NT2/D1 (cell line): ENCODE measurements around the gene ZNF689.

Experiments
- YY1 ChIP-seq: IDR thresholded peaks from 2 replicates; pipeline ENCODE4 v1.6.1; 2011; ENCODE audit not compliant: insufficient read length, insufficient read depth
- ZNF274 ChIP-seq: IDR thresholded peaks from 2 replicates; pipeline ENCODE4 v1.6.1; 2011; ENCODE audit warnings: mild to moderate bottlenecking, low read depth, low read length

DNA sequence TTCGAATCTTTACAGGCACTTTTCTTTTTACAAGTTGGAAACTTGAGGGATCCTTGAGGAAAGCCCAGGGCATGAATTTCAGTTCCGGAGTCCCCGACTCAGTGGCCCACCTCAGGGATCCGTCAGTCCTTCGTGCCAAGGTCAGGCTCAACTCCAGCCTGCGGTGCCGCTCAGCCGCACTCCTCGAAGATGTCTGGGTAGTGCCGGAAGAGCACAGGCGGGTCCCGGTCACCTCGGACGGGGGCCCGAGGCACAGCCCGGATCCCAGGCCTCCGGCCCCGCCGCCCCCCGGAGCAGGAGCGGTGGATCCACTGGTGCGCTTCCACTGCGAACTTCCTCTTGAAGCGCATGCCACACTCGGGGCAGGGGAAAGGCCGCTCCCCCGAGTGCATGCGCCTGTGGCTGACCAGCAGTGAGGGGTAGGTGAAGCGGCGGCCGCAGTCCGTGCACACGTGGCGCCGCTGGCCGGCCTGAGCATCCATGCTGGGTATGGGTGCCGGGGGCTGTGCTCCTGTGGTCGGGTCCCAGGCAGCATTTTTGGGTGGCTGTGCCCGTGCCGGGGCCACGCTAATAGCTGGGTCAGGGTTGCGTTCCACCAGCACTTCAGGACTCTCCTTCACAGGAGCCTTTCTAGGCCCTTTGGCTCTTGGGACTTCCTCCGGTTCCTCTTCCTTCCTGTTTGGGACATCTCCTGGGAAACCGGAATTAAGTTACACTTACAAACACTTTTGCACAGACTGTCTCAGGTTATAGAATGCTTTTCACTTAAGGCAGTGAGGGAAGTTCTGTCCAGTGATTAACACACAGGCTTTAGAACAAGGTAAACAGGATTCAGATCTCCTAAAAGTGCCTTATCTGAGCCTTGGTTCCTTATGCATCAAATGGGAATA lies 40.2 kb downstream of the ZNF689 start:
- no peak for TF ChIP-seq ZNF274
- TF ChIP-seq YY1 = no peak
